Brain microvascular endothelial cell (primary cell): ENCODE results near the gene KLF6.

Source experiments
- DNase-seq: peaks from one replicate; pipeline ENCODE4 v3.0.0-alpha.2; 2020
- H3K27ac ChIP-seq: fragments of 250-450 bp; sonication (Bioruptor Pico); 2 replicates; pipeline ENCODE4 v1.5.1; 2020; ENCODE audit warnings: mild to moderate bottlenecking, moderate library complexity
- H3K27me3 ChIP-seq: fragments of 250-450 bp; sonication (Bioruptor Pico); replicated peaks from 2 replicates; pipeline ENCODE4 v1.5.1; 2020; ENCODE audit warnings: mild to moderate bottlenecking
- H3K36me3 ChIP-seq: fragments of 250-450 bp; sonication (Bioruptor Pico); replicated peaks from 2 replicates; pipeline ENCODE4 v1.5.1; 2020; ENCODE audit warnings: mild to moderate bottlenecking
- H3K4me3 ChIP-seq: 2 replicates; pipeline ENCODE4 v1.5.1; 2011; ENCODE audit warnings: low read depth, mild to moderate bottlenecking, control low read depth, low read length, moderate library complexity
- CTCF ChIP-seq: IDR thresholded peaks from 2 replicates; pipeline ENCODE4 v1.5.1; 2011; ENCODE audit warnings: low read depth, mild to moderate bottlenecking, moderate library complexity, low read length, control low read depth, inconsistent platforms; ENCODE audit errors: missing control alignments
- in situ Hi-C: cut with HindIII; loops from 2 replicates; pipeline ENCODE4 v1.10.0; 2017; ENCODE audit warnings: low sequenced_read_pairs, low pct_ligation_motif_present

Gene KLF6

GRCh38 chr10:3813986-3814837 is 29.2 kb upstream of the KLF6 start:
- Histone ChIP-seq H3K27me3 (no peaks in the 10 kb centered on the region), H3K4me3 (no peak overlapping the region), H3K27ac (peak overlapping the region; percentile 41), H3K36me3 (no peaks in the 10 kb centered on the region)
- in situ Hi-C loops, result no loop called here
- no peak for TF ChIP-seq CTCF
- DNase-seq, result peak; percentile 61

GRCh38 chr10:3813267-3813666 is 28.3 kb upstream of the KLF6 start:
- TF ChIP-seq CTCF, result no peak
- Histone ChIP-seq H3K36me3 (no peaks in the 10 kb centered on the region), H3K27me3 (no peaks in the 10 kb centered on the region), H3K4me3 (no peak overlapping the region), H3K27ac (peak overlapping the region; percentile 41)
- no peak for DNase-seq
- in situ Hi-C loops, result no loop called here

GRCh38 chr10:3812141-3812540 is 27.1 kb upstream of the KLF6 start:
- no peak for TF ChIP-seq CTCF
- Histone ChIP-seq H3K36me3 (no peaks in the 10 kb centered on the region), H3K27ac (peak overlapping the region; percentile 92), H3K27me3 (no peaks in the 10 kb centered on the region), H3K4me3 (no peak overlapping the region)
- no peak for DNase-seq
- in situ Hi-C loops, result no loop called here

- Histone ChIP-seq H3K4me3 (no peak overlapping the region), H3K27ac (peak overlapping the region; percentile 92), H3K27me3 (no peaks in the 10 kb centered on the region), H3K36me3 (no peaks in the 10 kb centered on the region)
- DNase-seq, result peak; percentile 80
- no peak for TF ChIP-seq CTCF
- in situ Hi-C loops, result no loop called here
These were observed 26.4 kb upstream of the KLF6 start for GRCh38 chr10:3811291-3811870.

- H3K36me3 ChIP-seq, result no peaks in the 10 kb centered on the region
- no peaks in the 10 kb centered on the region for H3K27me3 ChIP-seq
- H3K27ac ChIP-seq, result peak overlapping the region; percentile 99
- peak overlapping the region; percentile 13 for H3K4me3 ChIP-seq
- in situ Hi-C loops, result no loop called here
- DNase-seq, result no peak
- no peak for TF ChIP-seq CTCF
These were observed 23.7 kb upstream of the KLF6 start for GRCh38 chr10:3808689-3809199.
